ENCODE data around the gene DDX19B. TPM values are rescaled to one million over a fixed set of nuclear protein-coding genes. Genes with fewer than 3 reads are reported as not detected.

DDX19B gene
- total and polyA plus RNA-seq, 9 of the 15 experiments (the other 6 are each of a cell fraction or from before 2014, with no cell fraction given): 7.0 to 32.9 (median 19.3) TPM

- TF ChIP-seq E2F8 (IDR thresholded peaks at IDR 0.05; ENCODE audit: low read depth, partially characterized antibody) (peak; percentile 75), HMGXB4 (CRISPR knock-in tag; IDR thresholded peaks at IDR 0.05) (no peak; the same call in 1 of the 2 replicates), SMAD2 (IDR thresholded peaks at IDR 0.05; ENCODE audit: low read depth, low read length) (no peak), ZNF436 (CRISPR knock-in tag; IDR thresholded peaks at IDR 0.05) (peak; percentile 79; the same call in 1 of the 2 replicates), ZNF778 (CRISPR knock-in tag; IDR thresholded peaks at IDR 0.05) (no peak), PATZ1 (CRISPR knock-in tag; IDR thresholded peaks at IDR 0.05; ENCODE audit: borderline replicate concordance) (0 out of 2 replicates have a peak, but pooled peaks have one; percentile 50), TFAM (CRISPR knock-in tag; conservative IDR thresholded peaks at IDR 0.05) (no peak), ZNF311 (CRISPR knock-in tag; IDR thresholded peaks at IDR 0.05) (0 out of 2 replicates have a peak, but pooled peaks have one; percentile 57), CBX8 (IDR thresholded peaks at IDR 0.05; ENCODE audit: borderline replicate concordance, extremely low read depth, low read depth, low read length, poor library complexity, severe bottlenecking) (no peak), XRCC4 (IDR thresholded peaks at IDR 0.05; ENCODE audit: extremely low read depth, insufficient read depth, insufficient read length) (no peak), NR1H2 (CRISPR knock-in tag; IDR thresholded peaks at IDR 0.05) (no peak), TAF7 (tag; IDR thresholded peaks at IDR 0.05) (peak; percentile 94), ZFP91 (CRISPR knock-in tag; IDR thresholded peaks at IDR 0.05) (no peak), MECOM (CRISPR knock-in tag; IDR thresholded peaks at IDR 0.05) (no peak), ZFP36 (IDR thresholded peaks at IDR 0.05; ENCODE audit: low read depth, low read length, partially characterized antibody) (no peak), ZNF668 (CRISPR knock-in tag; IDR thresholded peaks at IDR 0.05) (no peak), SMC3 (conservative IDR thresholded peaks at IDR 0.05; ENCODE audit: insufficient read depth, low read depth, low read length) (no peak), CHD2 (IDR thresholded peaks at IDR 0.05; ENCODE audit: low read depth, low read length) (peak; percentile 85), ZNF75A (CRISPR knock-in tag; IDR thresholded peaks at IDR 0.05) (no peak)
Measured at GRCh38 chr16:70289229-70290094, 9.5 kb upstream of the DDX19B start, which contains the start of gene AARS1 (continued).

Measured in K562 (cell line).